BLaER1 (cell line): ENCODE measurements around the gene NUP50.

ENCODE experiments used
- H3K27ac ChIP-seq: shearing (Covaris generic); formaldehyde crosslinking; 2 replicates; pipeline ENCODE4 v1.8.1; 2022
- H3K27me3 ChIP-seq: shearing (Covaris generic); formaldehyde crosslinking; 2 replicates; pipeline ENCODE4 v1.8.1; 2022
- H3K36me3 ChIP-seq: shearing (Covaris generic); formaldehyde crosslinking; 2 replicates; pipeline ENCODE4 v1.8.1; 2022
- H3K4me1 ChIP-seq: shearing (Covaris generic); formaldehyde crosslinking; 2 replicates; pipeline ENCODE4 v1.8.1; 2022
- H3K4me2 ChIP-seq: shearing (Covaris generic); formaldehyde crosslinking; 2 replicates; pipeline ENCODE4 v1.8.1; 2022
- H3K4me3 ChIP-seq: shearing (Covaris generic); formaldehyde crosslinking; 2 replicates; pipeline ENCODE4 v1.8.1; 2022
- H3K9ac ChIP-seq: shearing (Covaris generic); formaldehyde crosslinking; 2 replicates; pipeline ENCODE4 v1.8.1; 2022
- H3K9me3 ChIP-seq: shearing (Covaris generic); formaldehyde crosslinking; 2 replicates; pipeline ENCODE4 v1.8.1; 2022
- H4K20me1 ChIP-seq: shearing (Covaris generic); formaldehyde crosslinking; 2 replicates; pipeline ENCODE4 v1.8.1; 2022
- Cebpa-rat ChIP-seq: shearing (Covaris generic); IDR thresholded peaks from 2 replicates; pipeline ENCODE4 v1.8.1; 2022

NUP50 gene

DNA sequence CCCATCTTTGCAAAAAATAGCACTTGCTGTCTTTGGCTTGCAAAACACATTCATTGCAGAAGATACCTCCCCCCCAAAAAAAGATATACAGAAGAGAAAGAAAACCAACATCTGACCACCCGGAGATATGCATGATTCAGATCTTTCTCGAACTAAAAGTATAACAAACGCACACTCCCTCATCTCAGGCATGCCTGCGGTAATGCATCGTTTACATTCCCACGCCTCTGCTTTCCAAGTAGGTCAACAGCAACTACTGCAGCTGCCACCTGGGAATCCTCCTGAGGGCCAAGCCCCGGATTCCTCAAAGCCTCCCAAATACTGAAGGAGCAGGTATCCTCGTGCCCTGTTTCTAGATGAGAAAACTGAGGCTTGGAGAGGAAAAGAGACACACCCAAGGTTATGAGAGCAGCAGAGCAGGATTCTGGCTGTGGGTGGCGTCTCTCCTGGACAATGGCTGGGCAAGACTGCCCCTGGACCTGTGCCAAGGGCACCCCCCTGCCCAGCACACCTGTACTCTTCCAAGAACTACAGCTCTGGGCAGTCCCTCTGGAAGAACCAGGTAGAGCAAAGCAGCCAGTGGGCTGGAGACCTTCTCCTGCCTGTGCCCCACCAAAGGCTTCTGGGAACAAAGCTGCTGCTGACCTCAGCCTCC is 38.1 kb downstream of the NUP50 start:
- TF ChIP-seq Cebpa-rat, result no peak
- no peaks in the 10 kb centered on the region for H3K9me3 ChIP-seq
- peaks cover 100% of the 10 kb centered on the region for H3K36me3 ChIP-seq
- H3K27ac ChIP-seq, result peak overlapping the region; percentile 64
- no peaks in the 10 kb centered on the region for H3K27me3 ChIP-seq
- H3K4me3 ChIP-seq, result no peak overlapping the region
- peaks cover 35% of the 10 kb centered on the region for H3K4me1 ChIP-seq
- peak overlapping the region; percentile 79 for H3K4me2 ChIP-seq
- peaks cover 86% of the 10 kb centered on the region for H4K20me1 ChIP-seq
- H3K9ac ChIP-seq, result peak overlapping the region; percentile 39; the same call in 1 of the 2 replicates

GRCh38 chr22:45202333-45203149 is 38.8 kb downstream of the NUP50 start:
- Histone ChIP-seq H3K9ac (peak overlapping the region; percentile 39; the same call in 1 of the 2 replicates), H3K4me3 (no peak overlapping the region), H4K20me1 (peaks cover 93% of the 10 kb centered on the region), H3K4me2 (peak overlapping the region; percentile 79), H3K9me3 (no peaks in the 10 kb centered on the region), H3K4me1 (peaks cover 35% of the 10 kb centered on the region), H3K27me3 (no peaks in the 10 kb centered on the region), H3K27ac (peak overlapping the region; percentile 64), H3K36me3 (peaks cover 100% of the 10 kb centered on the region)
- TF ChIP-seq Cebpa-rat, result no peak

DNA sequence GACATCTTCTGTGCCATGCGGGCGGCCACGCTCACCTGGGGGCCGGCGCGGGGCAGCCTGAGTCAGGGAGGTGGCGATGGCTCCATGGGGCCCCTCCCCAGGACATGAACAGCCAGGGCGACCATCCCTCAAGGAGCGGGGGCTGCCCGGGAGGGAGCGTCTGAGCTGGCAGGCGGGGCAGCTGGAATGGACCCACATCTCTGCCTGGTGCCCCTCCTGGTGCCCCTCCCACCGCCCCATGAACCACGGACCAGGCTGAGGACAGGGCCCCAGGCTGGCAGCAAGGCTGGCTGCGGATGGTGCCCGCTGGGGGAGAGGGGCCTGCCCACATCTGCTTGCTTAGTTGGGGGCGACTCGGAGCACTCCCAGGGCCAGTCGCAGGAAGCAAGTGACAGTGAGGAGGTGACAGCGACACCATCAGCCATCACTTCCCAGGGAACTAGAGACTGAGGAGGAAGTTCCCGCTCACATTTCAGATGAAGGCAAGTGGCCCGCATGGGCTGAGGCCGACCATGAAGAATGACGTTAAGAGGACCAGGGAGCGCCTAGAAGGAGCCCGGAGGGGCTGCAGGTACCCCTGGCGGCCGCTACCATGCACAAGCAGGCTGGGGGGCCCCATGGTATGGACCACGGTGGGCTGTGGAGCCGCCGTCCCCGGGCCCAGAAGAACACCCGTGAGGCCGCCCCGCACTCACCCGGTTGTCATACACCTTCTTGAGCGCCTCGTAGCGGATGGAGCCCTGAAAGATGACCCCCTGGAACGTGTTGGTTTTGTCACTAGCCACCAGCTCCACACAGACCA is 39.6 kb downstream of the NUP50 start:
- Histone ChIP-seq H3K4me1 (peaks cover 35% of the 10 kb centered on the region), H3K9me3 (no peaks in the 10 kb centered on the region), H4K20me1 (peaks cover 93% of the 10 kb centered on the region), H3K27ac (peak overlapping the region; percentile 64; the same call in 1 of the 2 replicates), H3K9ac (0 out of 2 replicates have a peak overlapping the region, but pooled peaks have one; percentile 39), H3K36me3 (peaks cover 100% of the 10 kb centered on the region), H3K27me3 (no peaks in the 10 kb centered on the region), H3K4me3 (no peak overlapping the region), H3K4me2 (peak overlapping the region; percentile 79)
- no peak for TF ChIP-seq Cebpa-rat

DNA sequence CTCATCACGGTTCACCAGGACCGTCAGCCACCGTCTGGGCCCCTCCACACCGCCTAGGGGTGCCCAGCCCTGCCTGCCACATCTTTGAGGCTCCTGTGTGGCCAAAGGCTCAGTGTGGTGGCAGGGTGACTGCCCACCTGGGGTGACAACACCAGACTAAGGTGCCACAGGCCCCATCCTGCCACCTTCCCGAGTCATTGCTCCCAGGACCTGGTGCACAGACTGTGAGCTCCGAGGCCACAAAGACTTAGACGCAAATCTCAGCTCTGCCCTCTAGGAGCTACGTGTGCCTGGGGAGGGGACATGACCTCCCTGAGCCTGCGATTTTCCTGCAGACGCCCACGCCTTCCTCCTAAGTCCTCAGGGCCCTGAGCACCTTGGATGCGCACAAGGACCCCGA is 40.5 kb downstream of the NUP50 start:
- Histone ChIP-seq H3K27me3 (no peaks in the 10 kb centered on the region), H3K9me3 (no peaks in the 10 kb centered on the region), H3K27ac (no peak overlapping the region), H3K4me1 (peaks cover 35% of the 10 kb centered on the region), H3K9ac (no peak overlapping the region), H4K20me1 (peaks cover 97% of the 10 kb centered on the region), H3K4me3 (no peak overlapping the region), H3K36me3 (peaks cover 100% of the 10 kb centered on the region), H3K4me2 (no peak overlapping the region)
- TF ChIP-seq Cebpa-rat, result no peak

DNA sequence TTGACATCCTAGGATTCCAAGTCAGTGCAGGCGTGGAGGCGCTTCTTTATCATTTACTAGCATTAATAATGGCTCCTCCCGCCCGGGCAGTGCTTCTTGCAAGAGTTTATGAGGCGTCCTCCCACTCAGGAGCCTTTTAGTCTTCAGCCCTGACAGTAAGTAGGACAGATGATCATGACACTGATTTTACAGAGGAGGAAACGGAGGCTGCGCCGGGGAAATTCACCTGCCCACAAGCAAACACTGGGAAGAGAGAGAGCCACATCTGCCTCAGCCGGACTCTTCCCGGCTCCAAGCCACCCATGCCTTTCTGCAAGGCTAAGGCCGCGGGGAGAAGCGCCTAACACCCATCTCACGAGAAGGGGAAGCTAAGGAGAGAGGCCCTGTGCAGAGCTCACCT is 41.1 kb downstream of the NUP50 start:
- Histone ChIP-seq H3K9me3 (no peaks in the 10 kb centered on the region), H3K36me3 (peaks cover 100% of the 10 kb centered on the region), H3K27ac (no peak overlapping the region), H3K27me3 (no peaks in the 10 kb centered on the region), H3K4me1 (peaks cover 35% of the 10 kb centered on the region), H3K4me2 (no peak overlapping the region), H4K20me1 (peaks cover 97% of the 10 kb centered on the region), H3K9ac (no peak overlapping the region), H3K4me3 (no peak overlapping the region)
- no peak for TF ChIP-seq Cebpa-rat

GRCh38 chr22:45205276-45205925 is 41.7 kb downstream of the NUP50 start:
- H3K36me3 ChIP-seq, result peaks cover 100% of the 10 kb centered on the region
- H3K4me1 ChIP-seq, result peaks cover 35% of the 10 kb centered on the region
- H3K9ac ChIP-seq, result no peak overlapping the region
- H3K27me3 ChIP-seq, result no peaks in the 10 kb centered on the region
- H3K4me3 ChIP-seq, result no peak overlapping the region
- no peak for TF ChIP-seq Cebpa-rat
- H3K27ac ChIP-seq, result no peak overlapping the region
- no peak overlapping the region for H3K4me2 ChIP-seq
- H3K9me3 ChIP-seq, result no peaks in the 10 kb centered on the region
- H4K20me1 ChIP-seq, result peaks cover 97% of the 10 kb centered on the region

GRCh38 chr22:45206233-45206632 is 42.5 kb downstream of the NUP50 start:
- H3K4me2 ChIP-seq, result no peak overlapping the region
- no peak overlapping the region for H3K27ac ChIP-seq
- peaks cover 97% of the 10 kb centered on the region for H4K20me1 ChIP-seq
- peaks cover 100% of the 10 kb centered on the region for H3K36me3 ChIP-seq
- H3K9ac ChIP-seq, result no peak overlapping the region
- H3K9me3 ChIP-seq, result no peaks in the 10 kb centered on the region
- TF ChIP-seq Cebpa-rat, result no peak
- H3K4me3 ChIP-seq, result no peak overlapping the region
- H3K27me3 ChIP-seq, result no peaks in the 10 kb centered on the region
- peaks cover 31% of the 10 kb centered on the region for H3K4me1 ChIP-seq

- no peaks in the 10 kb centered on the region for H3K9me3 ChIP-seq
- H3K4me1 ChIP-seq, result peaks cover 18% of the 10 kb centered on the region
- H3K9ac ChIP-seq, result no peak overlapping the region
- no peaks in the 10 kb centered on the region for H3K27me3 ChIP-seq
- peaks cover 99% of the 10 kb centered on the region for H3K36me3 ChIP-seq
- no peak for TF ChIP-seq Cebpa-rat
- H3K4me2 ChIP-seq, result no peak overlapping the region
- peaks cover 97% of the 10 kb centered on the region for H4K20me1 ChIP-seq
- H3K27ac ChIP-seq, result no peak overlapping the region
- H3K4me3 ChIP-seq, result no peak overlapping the region
Measured at GRCh38 chr22:45207533-45207932, 43.8 kb downstream of the NUP50 start.

GRCh38 chr22:45207981-45208664 is 44.4 kb downstream of the NUP50 start:
- no peak overlapping the region for H3K4me3 ChIP-seq
- H3K9me3 ChIP-seq, result no peaks in the 10 kb centered on the region
- H3K4me2 ChIP-seq, result no peak overlapping the region
- no peak overlapping the region for H3K27ac ChIP-seq
- no peak for TF ChIP-seq Cebpa-rat
- H4K20me1 ChIP-seq, result peaks cover 97% of the 10 kb centered on the region
- H3K27me3 ChIP-seq, result no peaks in the 10 kb centered on the region
- H3K36me3 ChIP-seq, result peaks cover 93% of the 10 kb centered on the region
- peaks cover 14% of the 10 kb centered on the region for H3K4me1 ChIP-seq
- no peak overlapping the region for H3K9ac ChIP-seq
